Activated naive CD4-positive, alpha-beta T cell treated with anti-CD3 and anti-CD28 coated beads, Interleukin-2, amount 50 U/mL, for 72 hours (primary cell): ENCODE measurements around the gene F8. TPM values are rescaled to one million over a fixed set of nuclear protein-coding genes. Genes with fewer than 3 reads are reported as not detected.
A peak's percentile ranks its signal among the peaks of the same experiment; 100 is the strongest.
"Not testable (repeated sequence)": the region's sequence is repeated elsewhere in the genome, so short reads cannot be mapped to it uniquely, and the experiment has no call there.

Experiments used
- ATAC-seq, 2 donors: fragments of 150-1000 bp; cut with Tn5 transposase; 2 replicates each; pipeline ENCODE4 v1.10.0; 2021; ENCODE audit warnings: mild to moderate bottlenecking in 2 of 2, moderate library complexity in 2 of 2
- DNase-seq, 2 donors: peaks; one replicate each; pipeline ENCODE4 v3.0.0; 2021 to 2022; ENCODE audit warnings: low spot score in 2 of 2
- H3K27ac Mint-ChIP-seq, 2 donors: one replicate each; pipeline ENCODE4 v1.8.0; 2022; ENCODE audit warnings: mild to moderate bottlenecking in 2 of 2, mixed read lengths in 2 of 2
- H3K36me3 Mint-ChIP-seq, 2 donors: one replicate each; pipeline ENCODE4 v1.8.0; 2022; ENCODE audit warnings: mixed read lengths in 2 of 2
- H3K9me3 Mint-ChIP-seq, 2 donors: one replicate each; pipeline ENCODE4 v1.8.0; 2022; ENCODE audit warnings: mixed read lengths in 2 of 2
- total RNA-seq, 2 donors: library from RNA; stranded (reverse); gene quantifications; one replicate each; pipeline ENCODE4 v1.2.3, GENCODE V29; 2022

F8 gene
- total RNA-seq, 2 donors from 2014 or later = 5.6 to 5.8 TPM

GRCh38 chrX:154818916-154819770 lies 203.4 kb downstream of the F8 start:
- Mint-ChIP-seq H3K27ac (no peak overlapping the region), H3K36me3 (no peaks in the 10 kb centered on the region), H3K9me3 (no peaks in the 10 kb centered on the region)
- no peak for DNase-seq
- no peak for ATAC-seq

GRCh38 chrX:154817048-154817618 lies 205.4 kb downstream of the F8 start:
- H3K27ac Mint-ChIP-seq, DNase-seq, H3K36me3 Mint-ChIP-seq, H3K9me3 Mint-ChIP-seq, ATAC-seq: not testable (repeated sequence)

- H3K27ac Mint-ChIP-seq, ATAC-seq, H3K36me3 Mint-ChIP-seq, DNase-seq, H3K9me3 Mint-ChIP-seq: not testable (repeated sequence)
Measured at GRCh38 chrX:154816326-154816898, 206.1 kb downstream of the F8 start.

- DNase-seq = no peak
- H3K27ac Mint-ChIP-seq = no peak overlapping the region
- no peaks in the 10 kb centered on the region for H3K36me3 Mint-ChIP-seq
- no peak for ATAC-seq
- H3K9me3 Mint-ChIP-seq = no peaks in the 10 kb centered on the region
Measured at GRCh38 chrX:154815274-154815818, 207.2 kb downstream of the F8 start.

- Mint-ChIP-seq H3K9me3 (no peaks in the 10 kb centered on the region), H3K27ac (no peak overlapping the region), H3K36me3 (no peaks in the 10 kb centered on the region)
- no peak for DNase-seq
- ATAC-seq = no peak
Measured at GRCh38 chrX:154813801-154814200, 208.7 kb downstream of the F8 start.

GRCh38 chrX:154812341-154813101 lies 210.0 kb downstream of the F8 start:
- peaks cover 0 to 1% of the 10 kb centered on the region in 2 donors for H3K36me3 Mint-ChIP-seq

GRCh38 chrX:154809939-154810665 lies 212.4 kb downstream of the F8 start:
- ATAC-seq (peak; percentile 18 to 25), DNase-seq (no peak)
- no peak overlapping the region for H3K27ac Mint-ChIP-seq
- H3K36me3 Mint-ChIP-seq = peaks cover 0 to 5% of the 10 kb centered on the region in 2 donors
- no peaks in the 10 kb centered on the region for H3K9me3 Mint-ChIP-seq

More at GRCh38 chrX:154812341-154813101, 210.0 kb downstream of the F8 start:
- H3K9me3 Mint-ChIP-seq = no peaks in the 10 kb centered on the region
- ATAC-seq (no peak), DNase-seq (no peak)
- no peak overlapping the region for H3K27ac Mint-ChIP-seq

GRCh38 chrX:154806837-154807501 lies 215.6 kb downstream of the F8 start:
- no peaks in the 10 kb centered on the region for H3K9me3 Mint-ChIP-seq
- H3K27ac Mint-ChIP-seq = no peak overlapping the region
- DNase-seq (no peak), ATAC-seq (no peak)
- peaks cover 0 to 5% of the 10 kb centered on the region in 2 donors for H3K36me3 Mint-ChIP-seq

- no peak for DNase-seq
- Mint-ChIP-seq H3K36me3 (peaks cover 0 to 5% of the 10 kb centered on the region in 2 donors), H3K9me3 (no peaks in the 10 kb centered on the region), H3K27ac (peak overlapping the region in 1 of 2 donors; percentile 66)
- ATAC-seq = no peak
Measured at GRCh38 chrX:154805696-154806091, 216.8 kb downstream of the F8 start.

GRCh38 chrX:154804957-154805695 lies 217.4 kb downstream of the F8 start, which contains the start of gene MPP1:
Gene MPP1 (minus strand): TSS chrX:154805485. CDS start chrX:154805373, 112 bp downstream.
- Mint-ChIP-seq H3K36me3 (peaks cover 0 to 5% of the 10 kb centered on the region in 2 donors), H3K27ac (peak within 1 kb of the TSS in 1 of 2 donors; percentile 66), H3K9me3 (no peaks in the 10 kb centered on the region)
- DNase-seq = peak; percentile 77 to 82
- ATAC-seq = peak; percentile 87 to 95

- ATAC-seq (no peak), DNase-seq (no peak)
- Mint-ChIP-seq H3K27ac (peak overlapping the region in 1 of 2 donors; percentile 66), H3K9me3 (no peaks in the 10 kb centered on the region), H3K36me3 (peaks cover 0 to 5% of the 10 kb centered on the region in 2 donors)
Measured at GRCh38 chrX:154804261-154804956, 218.1 kb downstream of the F8 start.

GRCh38 chrX:154802947-154803346 lies 219.6 kb downstream of the F8 start:
- ATAC-seq (no peak), DNase-seq (no peak)
- no peak overlapping the region for H3K27ac Mint-ChIP-seq
- H3K36me3 Mint-ChIP-seq = peaks cover 0 to 5% of the 10 kb centered on the region in 2 donors
- no peaks in the 10 kb centered on the region for H3K9me3 Mint-ChIP-seq

- no peaks in the 10 kb centered on the region for H3K9me3 Mint-ChIP-seq
- DNase-seq = no peak
- H3K27ac Mint-ChIP-seq = no peak overlapping the region
- peaks cover 0 to 5% of the 10 kb centered on the region in 2 donors for H3K36me3 Mint-ChIP-seq
- no peak for ATAC-seq
Measured at GRCh38 chrX:154800478-154801210, 221.9 kb downstream of the F8 start.
